HEK293 (cell line): ENCODE measurements around the gene VIP.

Experiments
- CTCF ChIA-PET: fragments of 350-600 bp; formaldehyde crosslinking; extraction: SDS; loops from one replicate; lab custom pipeline; 2021; ENCODE audit warnings: antibody characterized with exemption; lab: Yijun Ruan, JAX
- POLR2A ChIA-PET: fragments of 300-600 bp; formaldehyde crosslinking; extraction: SDS; loops from one replicate; lab custom pipeline; 2020; ENCODE audit warnings: antibody characterized with exemption, inconsistent platforms; lab: Yijun Ruan, JAX
- H3K27ac ChIP-seq: fragments of 200-500 bp; sonication (Bioruptor generic); 2 replicates; pipeline ENCODE4 v1.5.1; 2014; ENCODE audit warnings: low read depth, low read length, control low read depth, inconsistent platforms; ENCODE audit errors: extremely low read depth
- H3K36me3 ChIP-seq, 2 experiments: fragments of 200-500 bp in 1 of 2; sonication (Bioruptor generic) in 1 of 2; 1 replicate in 1 of 2; 2 replicates in 1 of 2; pipeline ENCODE4 v1.5.1; 2014 to 2017; ENCODE audit warnings: inconsistent platforms in 2 of 2, low read length in 2 of 2; ENCODE audit not compliant: control insufficient read depth in 2 of 2, insufficient read depth in 1 of 2
- H3K4me1 ChIP-seq: fragments of 200-500 bp; sonication (Bioruptor generic); 2 replicates; pipeline ENCODE4 v1.5.1; 2014; ENCODE audit warnings: mild to moderate bottlenecking, low read length, inconsistent platforms; ENCODE audit not compliant: control insufficient read depth, insufficient read depth
- H3K4me3 ChIP-seq: 2 replicates; pipeline ENCODE4 v1.5.1; 2011; ENCODE audit warnings: low read depth, mild to moderate bottlenecking, control low read depth, low read length, moderate library complexity
- H3K9me3 ChIP-seq: fragments of 200-500 bp; sonication (Bioruptor generic); 2 replicates; pipeline ENCODE4 v1.5.1; 2014; ENCODE audit warnings: low read depth, low read length, inconsistent platforms; ENCODE audit not compliant: control insufficient read depth, insufficient read depth
- HOXA7 ChIP-seq: sonication (generic); formaldehyde crosslinking; IDR thresholded peaks from 2 replicates; pipeline ENCODE4 v1.8.1; 2022; ENCODE audit warnings: missing genetic modification reagents, borderline replicate concordance
- PRDM1 ChIP-seq: fragments of 450-650 bp; formaldehyde crosslinking; IDR thresholded peaks from 2 replicates; pipeline ENCODE4; 2016; ENCODE audit warnings: missing biosample characterization, missing genetic modification characterization
- PRDM2 ChIP-seq: fragments of 450-650 bp; formaldehyde crosslinking; IDR thresholded peaks from 2 replicates; pipeline ENCODE4 v1.5.1; 2016; ENCODE audit warnings: missing biosample characterization, missing genetic modification characterization, borderline replicate concordance
- RBAK ChIP-seq: fragments of 450-650 bp; formaldehyde crosslinking; IDR thresholded peaks from 2 replicates; pipeline ENCODE4 v1.5.1; 2016; ENCODE audit warnings: missing biosample characterization, missing genetic modification characterization
- ZNF10 ChIP-seq: fragments of 450-650 bp; formaldehyde crosslinking; IDR thresholded peaks from 2 replicates; pipeline ENCODE4 v1.5.1; 2017; ENCODE audit warnings: missing biosample characterization, missing genetic modification characterization
- ZNF132 ChIP-seq: fragments of 450-650 bp; formaldehyde crosslinking; IDR thresholded peaks from 2 replicates; pipeline ENCODE4 v1.5.1; 2017; ENCODE audit warnings: missing biosample characterization, missing genetic modification characterization, borderline replicate concordance
- ZNF18 ChIP-seq: fragments of 450-650 bp; formaldehyde crosslinking; IDR thresholded peaks from 2 replicates; pipeline ENCODE4 v1.5.1; 2016; ENCODE audit warnings: missing biosample characterization, missing genetic modification characterization
- ZNF2 ChIP-seq: fragments of 450-650 bp; formaldehyde crosslinking; IDR thresholded peaks from 2 replicates; pipeline ENCODE4 v1.5.1; 2016; ENCODE audit warnings: missing biosample characterization, missing genetic modification characterization
- ZNF223 ChIP-seq: fragments of 450-650 bp; formaldehyde crosslinking; IDR thresholded peaks from 2 replicates; pipeline ENCODE4 v1.5.1; 2016; ENCODE audit warnings: missing biosample characterization, missing genetic modification characterization
- ZNF433 ChIP-seq: fragments of 450-650 bp; formaldehyde crosslinking; IDR thresholded peaks from 2 replicates; pipeline ENCODE4 v1.5.1; 2016; ENCODE audit warnings: missing biosample characterization, missing genetic modification characterization, low read depth
- ZNF548 ChIP-seq: fragments of 450-650 bp; formaldehyde crosslinking; IDR thresholded peaks from 2 replicates; pipeline ENCODE4 v1.5.1; 2016; ENCODE audit warnings: missing biosample characterization, missing genetic modification characterization
- ZNF610 ChIP-seq: fragments of 450-650 bp; formaldehyde crosslinking; IDR thresholded peaks from 2 replicates; pipeline ENCODE4 v1.5.1; 2016; ENCODE audit warnings: missing biosample characterization, missing genetic modification characterization, borderline replicate concordance
- ZNF677 ChIP-seq: fragments of 450-650 bp; IDR thresholded peaks from 2 replicates; pipeline ENCODE4 v1.5.0; 2018; ENCODE audit warnings: missing biosample characterization, mild to moderate bottlenecking, missing genetic modification characterization, moderate library complexity
- TF ChIP-seq, protein P1 (sequence below): fragments of 450-650 bp; formaldehyde crosslinking; IDR thresholded peaks from 2 replicates; pipeline ENCODE4; 2016; ENCODE audit warnings: missing biosample characterization, missing genetic modification characterization
- TF ChIP-seq, protein P2 (sequence below): fragments of 450-650 bp; formaldehyde crosslinking; IDR thresholded peaks from 2 replicates; pipeline ENCODE4 v1.5.1; 2016; ENCODE audit warnings: missing biosample characterization, missing genetic modification characterization
- TF ChIP-seq, protein P3 (sequence below): fragments of 450-650 bp; formaldehyde crosslinking; IDR thresholded peaks from 2 replicates; pipeline ENCODE4 v1.5.1; 2016; ENCODE audit warnings: missing biosample characterization, missing genetic modification characterization
- TF ChIP-seq, protein P4 (sequence below): fragments of 450-650 bp; formaldehyde crosslinking; IDR thresholded peaks from 2 replicates; pipeline ENCODE4 v1.5.1; 2016; ENCODE audit warnings: missing biosample characterization, missing genetic modification characterization

VIP gene

GRCh38 chr6:152716322-152716721, 34.3 kb upstream of the VIP start:
- Histone ChIP-seq H3K36me3 (no peaks in the 10 kb centered on the region), H3K9me3 (no peaks in the 10 kb centered on the region), H3K27ac (no peak overlapping the region), H3K4me3 (no peak overlapping the region), H3K4me1 (no peaks in the 10 kb centered on the region)
- TF ChIP-seq ZNF10 (no peak), ZNF2 (tag by site-specific recombination) (no peak), HOXA7 (CRISPR knock-in tag) (no peak), ZNF223 (no peak), ZNF677 (tag by site-specific recombination) (no peak), ZNF548 (tag by site-specific recombination) (no peak), PRDM2 (tag by site-specific recombination) (no peak), ZNF433 (no peak), PRDM1 (tag by site-specific recombination) (no peak), ZNF132 (tag by site-specific recombination) (no peak), ZNF610 (no peak), RBAK (tag by site-specific recombination) (no peak), ZNF18 (tag by site-specific recombination) (no peak)
- TF ChIP-seq, protein P1, sequence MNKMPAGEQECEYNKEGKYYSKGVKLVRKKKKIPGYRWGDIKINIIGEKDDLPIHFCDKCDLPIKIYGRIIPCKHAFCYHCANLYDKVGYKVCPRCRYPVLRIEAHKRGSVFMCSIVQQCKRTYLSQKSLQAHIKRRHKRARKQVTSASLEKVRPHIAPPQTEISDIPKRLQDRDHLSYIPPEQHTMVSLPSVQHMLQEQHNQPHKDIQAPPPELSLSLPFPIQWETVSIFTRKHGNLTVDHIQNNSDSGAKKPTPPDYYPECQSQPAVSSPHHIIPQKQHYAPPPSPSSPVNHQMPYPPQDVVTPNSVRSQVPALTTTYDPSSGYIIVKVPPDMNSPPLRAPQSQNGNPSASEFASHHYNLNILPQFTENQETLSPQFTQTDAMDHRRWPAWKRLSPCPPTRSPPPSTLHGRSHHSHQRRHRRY (tag by site-specific recombination): no peak
- TF ChIP-seq, protein P2, sequence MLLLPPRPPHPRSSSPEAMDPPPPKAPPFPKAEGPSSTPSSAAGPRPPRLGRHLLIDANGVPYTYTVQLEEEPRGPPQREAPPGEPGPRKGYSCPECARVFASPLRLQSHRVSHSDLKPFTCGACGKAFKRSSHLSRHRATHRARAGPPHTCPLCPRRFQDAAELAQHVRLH (tag by site-specific recombination): no peak
- TF ChIP-seq, protein P3, sequence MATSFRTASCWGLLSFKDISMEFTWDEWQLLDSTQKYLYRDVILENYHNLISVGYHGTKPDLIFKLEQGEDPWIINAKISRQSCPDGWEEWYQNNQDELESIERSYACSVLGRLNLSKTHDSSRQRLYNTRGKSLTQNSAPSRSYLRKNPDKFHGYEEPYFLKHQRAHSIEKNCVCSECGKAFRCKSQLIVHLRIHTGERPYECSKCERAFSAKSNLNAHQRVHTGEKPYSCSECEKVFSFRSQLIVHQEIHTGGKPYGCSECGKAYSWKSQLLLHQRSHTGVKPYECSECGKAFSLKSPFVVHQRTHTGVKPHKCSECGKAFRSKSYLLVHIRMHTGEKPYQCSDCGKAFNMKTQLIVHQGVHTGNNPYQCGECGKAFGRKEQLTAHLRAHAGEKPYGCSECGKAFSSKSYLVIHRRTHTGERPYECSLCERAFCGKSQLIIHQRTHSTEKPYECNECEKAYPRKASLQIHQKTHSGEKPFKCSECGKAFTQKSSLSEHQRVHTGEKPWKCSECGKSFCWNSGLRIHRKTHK: no peak
- TF ChIP-seq, protein P4, sequence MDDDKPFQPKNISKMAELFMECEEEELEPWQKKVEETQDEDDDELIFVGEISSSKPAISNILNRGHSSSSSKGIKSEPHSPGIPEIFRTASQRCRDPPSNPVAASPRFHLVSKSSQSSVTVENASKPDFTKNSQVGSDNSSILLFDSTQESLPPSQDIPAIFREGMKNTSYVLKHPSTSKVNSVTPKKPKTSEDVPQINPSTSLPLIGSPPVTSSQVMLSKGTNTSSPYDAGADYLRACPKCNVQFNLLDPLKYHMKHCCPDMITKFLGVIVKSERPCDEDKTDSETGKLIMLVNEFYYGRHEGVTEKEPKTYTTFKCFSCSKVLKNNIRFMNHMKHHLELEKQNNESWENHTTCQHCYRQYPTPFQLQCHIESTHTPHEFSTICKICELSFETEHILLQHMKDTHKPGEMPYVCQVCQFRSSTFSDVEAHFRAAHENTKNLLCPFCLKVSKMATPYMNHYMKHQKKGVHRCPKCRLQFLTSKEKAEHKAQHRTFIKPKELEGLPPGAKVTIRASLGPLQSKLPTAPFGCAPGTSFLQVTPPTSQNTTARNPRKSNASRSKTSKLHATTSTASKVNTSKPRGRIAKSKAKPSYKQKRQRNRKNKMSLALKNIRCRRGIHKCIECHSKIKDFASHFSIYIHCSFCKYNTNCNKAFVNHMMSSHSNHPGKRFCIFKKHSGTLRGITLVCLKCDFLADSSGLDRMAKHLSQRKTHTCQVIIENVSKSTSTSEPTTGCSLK (tag by site-specific recombination): no peak
- ChIA-PET POLR2A (no interaction called here), CTCF (interaction anchor here (1.3 kb wide), 1 partner anchor 238 kb away, joined by 8 read pairs; no protein-coding TSS in a partner anchor)
